ENCODE data around the gene GYS1.

- TF ChIP-seq, protein P1, sequence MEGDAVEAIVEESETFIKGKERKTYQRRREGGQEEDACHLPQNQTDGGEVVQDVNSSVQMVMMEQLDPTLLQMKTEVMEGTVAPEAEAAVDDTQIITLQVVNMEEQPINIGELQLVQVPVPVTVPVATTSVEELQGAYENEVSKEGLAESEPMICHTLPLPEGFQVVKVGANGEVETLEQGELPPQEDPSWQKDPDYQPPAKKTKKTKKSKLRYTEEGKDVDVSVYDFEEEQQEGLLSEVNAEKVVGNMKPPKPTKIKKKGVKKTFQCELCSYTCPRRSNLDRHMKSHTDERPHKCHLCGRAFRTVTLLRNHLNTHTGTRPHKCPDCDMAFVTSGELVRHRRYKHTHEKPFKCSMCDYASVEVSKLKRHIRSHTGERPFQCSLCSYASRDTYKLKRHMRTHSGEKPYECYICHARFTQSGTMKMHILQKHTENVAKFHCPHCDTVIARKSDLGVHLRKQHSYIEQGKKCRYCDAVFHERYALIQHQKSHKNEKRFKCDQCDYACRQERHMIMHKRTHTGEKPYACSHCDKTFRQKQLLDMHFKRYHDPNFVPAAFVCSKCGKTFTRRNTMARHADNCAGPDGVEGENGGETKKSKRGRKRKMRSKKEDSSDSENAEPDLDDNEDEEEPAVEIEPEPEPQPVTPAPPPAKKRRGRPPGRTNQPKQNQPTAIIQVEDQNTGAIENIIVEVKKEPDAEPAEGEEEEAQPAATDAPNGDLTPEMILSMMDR (conservative IDR thresholded peaks at IDR 0.05; ENCODE audit: low read depth, low read length) = no peak
- TF ChIP-seq EZH2 (IDR thresholded peaks at IDR 0.05; ENCODE audit: low read length, unreplicated experiment) = no peak
Measured at GRCh38 chr19:49042177-49042576, 49.1 kb upstream of the GYS1 start.

Data from PC-3 (cell line).